ENCODE data around the gene DBNL. TPM values are rescaled to one million over a fixed set of nuclear protein-coding genes. Genes with fewer than 3 reads are reported as not detected.
"Not testable (repeated sequence)": the region's sequence is repeated elsewhere in the genome, so short reads cannot be mapped to it uniquely, and the experiment has no call there.

Gene DBNL
- 10 to 100 TPM; 33.9 to 60.6 (median 44.6) TPM for polyA plus RNA-seq (ENCODE audit: insufficient read length in 10 of 10)
- long read RNA-seq, donor 1, transcript DBNL-210 (13 exons, 1,808 nt), result major isoform, 6 of 319 reads
- long read RNA-seq, donor 1, partial matches to known transcripts, result 34 of 319 reads
- long read RNA-seq, donor 1, other reads (novel, unspliced or antisense), result 277 of 319 reads
- long read RNA-seq, donor 2, transcript DBNL-220 (13 exons, 2,117 nt), result major isoform, 6 of 378 reads
- long read RNA-seq, donor 2, partial matches to known transcripts, result 58 of 378 reads
- long read RNA-seq, donor 2, other reads (novel, unspliced or antisense), result 312 of 378 reads
- long read RNA-seq, donor 3, result 0 reads
- long read RNA-seq, donor 4, transcript DBNL-210 (13 exons, 1,808 nt), result major isoform, 5 of 5 reads
- long read RNA-seq, donor 4, partial matches to known transcripts, result 0 of 5 reads
- long read RNA-seq, donor 4, other reads (novel, unspliced or antisense), result 0 of 5 reads
- long read RNA-seq, donor 5, transcript DBNL-210 (13 exons, 1,808 nt), result major isoform, 9 of 13 reads
- long read RNA-seq, donor 5, partial matches to known transcripts, result 0 of 13 reads
- long read RNA-seq, donor 5, other reads (novel, unspliced or antisense), result 0 of 13 reads
- long read RNA-seq, donor 6, partial matches to known transcripts, result 479 of 498 reads
- long read RNA-seq, donor 6, other reads (novel, unspliced or antisense), result 14 of 498 reads
- long read RNA-seq, donor 7, result 0 reads
- long read RNA-seq, donor 8, transcript DBNL-210 (13 exons, 1,808 nt), result major isoform, 6 of 107 reads
- long read RNA-seq, donor 8, partial matches to known transcripts, result 11 of 107 reads
- long read RNA-seq, donor 8, other reads (novel, unspliced or antisense), result 89 of 107 reads
- long read RNA-seq, donor 9, partial matches to known transcripts, result 0 of 1 reads
- long read RNA-seq, donor 9, other reads (novel, unspliced or antisense), result 0 of 1 reads

GRCh38 chr7:44044315-44045225 is at the start of gene DBNL:
TSS of gene DBNL (plus strand) at chr7:44044702. CDS start at chr7:44044738, 36 bp downstream.
- peak; percentile 87 to 96 (median 92) for DNase-seq

- DNase-seq, result not testable (repeated sequence)
Measured at GRCh38 chr7:43997532-43997931, 47.0 kb upstream of the DBNL start, which contains the start of gene SPDYE1. TSS of gene SPDYE1 (plus strand) at chr7:43997897. CDS start at chr7:43999950, 2,053 bp downstream.

- not testable (repeated sequence) for DNase-seq
Measured at GRCh38 chr7:44012081-44012480, 32.4 kb upstream of the DBNL start.

GRCh38 chr7:44015090-44015489 is 29.4 kb upstream of the DBNL start:
- DNase-seq, result not testable (repeated sequence)

GRCh38 chr7:44018857-44019807 is 25.4 kb upstream of the DBNL start:
- DNase-seq, result peak; percentile 96 to 98 (median 97)

GRCh38 chr7:44019825-44020224 is 24.7 kb upstream of the DBNL start:
- not testable (repeated sequence) for DNase-seq

GRCh38 chr7:44022069-44022468 is 22.4 kb upstream of the DBNL start:
- DNase-seq, result not testable (repeated sequence)

- not testable (repeated sequence) for DNase-seq
Measured at GRCh38 chr7:44022796-44023467, 21.6 kb upstream of the DBNL start.

- DNase-seq, result not testable (repeated sequence)
Measured at GRCh38 chr7:44029433-44029832, 15.1 kb upstream of the DBNL start.

- not testable (repeated sequence) for DNase-seq
Measured at GRCh38 chr7:44030029-44030428, 14.5 kb upstream of the DBNL start.

- DNase-seq, result not testable (repeated sequence)
Measured at GRCh38 chr7:44031319-44031718, 13.2 kb upstream of the DBNL start.

GRCh38 chr7:44032031-44032430 is 12.5 kb upstream of the DBNL start:
- not testable (repeated sequence) for DNase-seq

- DNase-seq, result not testable (repeated sequence)
Measured at GRCh38 chr7:44033971-44034844, 10.3 kb upstream of the DBNL start.

GRCh38 chr7:44036364-44036763 is 8.1 kb upstream of the DBNL start:
- not testable (repeated sequence) for DNase-seq

- DNase-seq, result not testable (repeated sequence)
Measured at GRCh38 chr7:44037951-44038350, 6.6 kb upstream of the DBNL start.

- not testable (repeated sequence) for DNase-seq
Measured at GRCh38 chr7:44038553-44038952, 5.9 kb upstream of the DBNL start.

- DNase-seq, result peak; percentile 67 to 87 (median 74)
Measured at GRCh38 chr7:44038961-44039558, 5.4 kb upstream of the DBNL start.

Measured in muscle of back (tissue), 13 donors.